Activated T-cell treated with anti-CD3 and anti-CD28 coated beads, Interleukin-2, amount 50 U/mL, for 1 hour (primary cell): ENCODE data around the gene CLEC18C.
"Not testable (repeated sequence)": the region's sequence is repeated elsewhere in the genome, so short reads cannot be mapped to it uniquely, and the experiment has no call there.

Experiments
- DNase-seq: peaks from one replicate; pipeline ENCODE4 v3.0.0-alpha.2; 2020

The CLEC18C gene

GRCh38 chr16:70173212-70173837, at the start of gene CLEC18C:
TSS of gene CLEC18C (plus strand) at chr16:70173787. CDS start at chr16:70174279, 492 bp downstream.
- DNase-seq: not testable (repeated sequence)

DNA sequence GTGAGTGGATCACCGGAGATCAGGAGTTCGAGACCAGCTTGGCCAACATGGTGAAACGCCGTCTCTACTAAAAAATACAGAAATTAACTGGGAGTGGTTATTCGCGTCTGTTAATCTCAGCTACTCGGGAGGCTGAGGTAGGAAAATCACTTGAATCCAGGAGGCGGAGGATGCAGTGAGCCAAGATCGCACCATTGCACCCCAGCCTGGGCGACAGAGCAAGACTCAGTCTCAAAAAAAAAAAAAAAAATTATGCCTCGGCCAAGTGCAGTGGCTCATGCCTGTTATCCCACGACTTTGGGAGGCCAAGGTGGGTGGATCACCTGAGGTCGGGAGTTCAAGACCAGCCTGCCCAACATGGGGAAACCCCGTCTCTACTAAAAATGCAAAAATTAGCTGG, 49.8 kb upstream of the CLEC18C start:
- not testable (repeated sequence) for DNase-seq

DNA sequence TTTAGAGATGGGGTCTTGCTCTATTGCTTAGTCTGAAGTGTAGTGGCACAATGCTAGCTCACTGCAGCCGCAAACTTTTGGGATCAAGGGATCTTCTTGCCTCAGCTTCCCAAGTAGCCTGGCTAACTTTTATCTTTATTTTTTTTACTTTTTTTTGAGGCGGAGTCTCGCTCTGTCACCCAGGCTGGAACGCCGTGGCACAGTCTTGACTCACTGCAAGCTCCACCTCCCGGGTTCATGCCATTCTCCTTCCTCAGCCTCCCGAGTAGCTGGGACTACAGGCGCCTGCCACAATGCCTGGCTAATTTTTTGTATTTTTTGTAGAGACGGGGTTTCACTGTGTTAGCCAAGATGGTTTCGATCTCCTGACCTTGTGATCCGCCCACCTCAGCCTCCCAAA, 47.4 kb upstream of the CLEC18C start:
- DNase-seq: not testable (repeated sequence)

- not testable (repeated sequence) for DNase-seq
Observed at GRCh38 chr16:70127706-70128105, 45.9 kb upstream of the CLEC18C start.

GRCh38 chr16:70128844-70129243, 44.7 kb upstream of the CLEC18C start:
- not testable (repeated sequence) for DNase-seq

DNA sequence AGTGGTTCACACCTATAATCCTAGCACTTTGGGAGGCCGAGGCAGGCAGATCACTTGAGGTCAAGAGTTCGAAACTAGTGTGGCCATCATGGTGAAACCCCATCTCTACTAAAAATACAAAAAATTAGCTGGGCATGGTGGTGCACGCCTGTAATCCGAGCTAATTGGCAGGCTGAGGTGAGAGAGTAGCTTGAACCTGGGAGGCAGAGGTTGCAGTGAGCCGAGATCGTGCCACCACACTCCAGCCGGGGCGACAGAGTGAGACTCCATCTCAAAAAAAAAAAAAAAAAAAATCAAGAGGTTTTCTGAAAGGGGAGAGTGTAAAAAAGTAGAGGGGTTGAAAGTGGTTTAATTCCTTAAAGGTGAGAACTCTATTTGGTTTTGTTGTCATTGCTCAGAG, 37.8 kb upstream of the CLEC18C start:
- not testable (repeated sequence) for DNase-seq

DNA sequence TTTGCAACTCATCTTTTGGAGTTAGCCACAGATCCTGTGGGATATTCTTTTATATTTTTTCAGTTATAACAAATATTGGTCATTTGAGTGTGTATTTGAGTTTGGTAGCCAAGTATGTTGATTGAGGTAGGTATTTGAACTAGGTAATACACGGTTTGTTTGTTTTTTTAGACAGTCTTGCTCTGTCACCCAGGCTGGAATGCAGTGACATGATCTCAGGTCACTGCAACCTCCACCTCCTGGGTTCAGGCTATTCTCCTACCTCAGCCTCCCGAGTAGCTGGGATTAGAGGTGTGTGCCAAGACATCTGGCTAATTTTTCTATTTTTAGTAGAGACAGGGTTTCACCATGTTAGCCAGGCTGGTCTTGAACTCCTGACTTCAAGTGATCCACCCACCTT, 37.0 kb upstream of the CLEC18C start:
- not testable (repeated sequence) for DNase-seq

DNA sequence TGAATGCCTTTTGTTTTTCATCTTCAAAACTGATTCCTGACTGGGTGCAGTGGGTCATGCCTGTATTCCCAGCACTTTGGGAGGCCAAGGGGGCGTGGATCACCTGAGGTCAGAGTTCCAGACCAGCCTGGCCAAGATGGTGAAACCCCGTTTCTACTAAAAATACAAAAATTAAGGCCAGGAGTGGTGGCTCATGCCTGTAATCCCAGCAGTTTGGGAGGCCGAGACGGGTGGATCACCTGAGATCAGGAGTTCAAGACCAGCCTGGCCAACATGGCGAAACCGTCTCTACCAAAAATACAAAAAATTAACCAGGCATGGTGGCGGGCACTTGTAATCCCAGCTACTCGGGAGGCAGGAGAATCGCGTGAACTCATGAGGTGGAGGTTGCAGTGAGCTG, 30.8 kb upstream of the CLEC18C start:
- DNase-seq: not testable (repeated sequence)

DNA sequence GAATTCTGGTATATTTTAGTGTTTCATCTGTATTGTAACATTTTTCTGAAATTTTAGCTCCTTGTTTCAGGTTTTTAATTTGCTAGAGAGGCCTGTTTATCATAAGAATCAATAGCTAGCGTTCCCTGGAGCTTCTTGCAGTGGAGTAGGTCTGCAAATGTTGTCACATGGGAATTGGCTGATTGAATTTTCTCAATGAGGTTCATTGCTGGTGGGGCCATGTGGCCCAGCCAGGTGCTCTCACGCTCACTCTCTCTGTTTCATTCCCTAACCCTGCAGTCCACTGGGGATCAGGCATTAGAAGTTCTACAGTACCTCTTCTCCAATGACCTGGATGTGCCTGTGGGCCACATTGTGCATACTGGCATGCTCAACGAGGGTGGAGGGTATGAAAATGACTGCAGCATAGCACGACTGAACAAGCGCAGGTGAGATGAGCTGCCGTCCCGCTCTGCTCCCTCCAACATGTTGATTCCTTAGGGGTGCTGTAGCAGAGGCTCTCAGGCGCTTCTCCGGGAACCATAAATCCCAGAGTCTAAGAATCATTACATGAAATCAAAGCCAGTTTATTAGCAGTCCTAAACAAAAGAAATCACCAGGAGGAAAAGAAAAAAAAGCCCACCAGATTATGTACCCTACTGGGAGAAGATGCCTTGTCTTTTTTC, 30.2 kb upstream of the CLEC18C start:
- DNase-seq: not testable (repeated sequence)

DNA sequence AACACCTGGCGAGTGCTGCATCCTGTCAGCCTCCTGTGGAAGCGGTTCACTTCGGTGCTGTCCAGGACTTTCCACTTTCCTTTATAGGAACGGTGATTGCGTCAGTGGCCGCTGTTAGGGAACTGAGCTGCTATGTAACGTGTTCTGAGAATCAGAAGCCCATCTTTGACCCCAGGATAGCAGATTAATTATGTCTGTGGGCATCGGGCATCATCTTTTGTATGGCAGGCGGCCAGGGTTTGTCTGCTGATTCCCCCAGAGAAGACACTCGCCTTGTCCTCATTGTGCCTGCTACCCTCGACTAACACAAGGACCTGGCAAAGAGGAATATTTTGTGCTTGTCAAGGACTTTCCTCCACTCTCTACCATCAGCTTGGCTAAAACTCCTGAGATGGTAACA, 25.7 kb upstream of the CLEC18C start:
- not testable (repeated sequence) for DNase-seq

- not testable (repeated sequence) for DNase-seq
Observed at GRCh38 chr16:70148453-70148852, 25.1 kb upstream of the CLEC18C start.

GRCh38 chr16:70149296-70149695, 24.3 kb upstream of the CLEC18C start:
- not testable (repeated sequence) for DNase-seq

- DNase-seq: no peak
Observed at GRCh38 chr16:70151391-70151790, 22.2 kb upstream of the CLEC18C start.

GRCh38 chr16:70151941-70152509, 21.6 kb upstream of the CLEC18C start:
- DNase-seq: no peak

DNA sequence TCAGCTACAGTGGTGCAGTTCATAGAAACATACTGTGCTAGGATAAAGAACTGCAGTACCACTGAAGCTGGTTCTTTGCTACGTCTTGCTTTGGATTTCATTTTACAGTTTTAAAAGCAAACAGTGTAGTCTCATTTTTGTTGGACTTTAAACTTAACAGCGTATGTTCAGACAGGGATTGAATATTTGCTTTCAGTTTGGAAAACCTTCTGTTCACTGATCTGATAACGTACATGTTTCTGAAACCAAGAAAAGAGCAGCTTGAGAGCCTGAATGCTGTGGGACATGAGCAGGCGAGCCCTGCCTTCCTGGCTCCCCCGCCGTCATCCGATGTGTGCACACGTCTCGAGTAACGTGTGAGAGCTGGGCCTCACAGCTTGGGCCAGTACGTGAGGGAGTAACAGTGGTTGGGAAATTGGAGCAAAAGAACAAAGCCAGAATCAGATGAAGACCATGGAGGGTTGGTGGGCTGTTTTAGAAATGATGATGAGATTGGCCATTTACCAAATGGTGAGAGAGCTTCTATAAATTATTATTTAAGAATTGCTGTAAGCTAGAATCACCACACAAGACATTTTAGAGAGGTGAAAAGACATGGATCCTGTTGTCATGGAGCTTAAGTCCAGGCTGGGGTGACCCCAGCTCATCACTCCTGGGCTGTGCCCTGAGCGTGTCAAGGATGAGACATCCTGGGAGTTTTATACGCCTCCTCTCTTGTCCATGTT, 20.8 kb upstream of the CLEC18C start:
- DNase-seq: no peak

- not testable (repeated sequence) for DNase-seq
Observed at GRCh38 chr16:70154736-70155135, 18.9 kb upstream of the CLEC18C start.

- DNase-seq: peak; percentile 18
Observed at GRCh38 chr16:70156207-70156978, 17.2 kb upstream of the CLEC18C start.

DNA sequence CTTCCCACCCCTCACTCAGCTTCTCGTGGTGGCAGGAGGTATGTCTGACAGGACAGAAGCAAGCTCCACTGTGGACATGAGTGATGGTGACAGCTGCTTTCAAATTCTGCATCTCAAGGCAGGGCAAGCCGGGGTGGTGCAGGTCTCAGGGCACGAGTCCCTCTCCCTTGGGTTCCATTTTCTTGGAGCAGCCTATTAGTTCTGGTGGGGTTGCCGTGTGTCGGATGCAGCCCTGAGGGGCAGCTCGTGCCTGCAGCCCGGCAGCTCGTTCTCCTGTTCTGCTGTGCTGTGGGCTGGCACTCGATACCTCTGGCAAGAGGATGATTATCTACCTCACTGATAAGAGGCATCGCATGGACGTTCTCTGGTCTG, 16.5 kb upstream of the CLEC18C start:
- DNase-seq: peak; percentile 16

GRCh38 chr16:70157477-70158260, 15.9 kb upstream of the CLEC18C start:
- DNase-seq: no peak

GRCh38 chr16:70158261-70158939, 15.2 kb upstream of the CLEC18C start:
- peak; percentile 16 for DNase-seq
